Activated CD4-positive, alpha-beta T cell treated with anti-CD3 and anti-CD28 coated beads, Interleukin-2, amount 50 U/mL, for 16 hours (primary cell): ENCODE results near the gene QRFP.

Experiments
- DNase-seq: peaks from one replicate; pipeline ENCODE4 v3.0.0-alpha.2; 2020

Gene QRFP

DNA sequence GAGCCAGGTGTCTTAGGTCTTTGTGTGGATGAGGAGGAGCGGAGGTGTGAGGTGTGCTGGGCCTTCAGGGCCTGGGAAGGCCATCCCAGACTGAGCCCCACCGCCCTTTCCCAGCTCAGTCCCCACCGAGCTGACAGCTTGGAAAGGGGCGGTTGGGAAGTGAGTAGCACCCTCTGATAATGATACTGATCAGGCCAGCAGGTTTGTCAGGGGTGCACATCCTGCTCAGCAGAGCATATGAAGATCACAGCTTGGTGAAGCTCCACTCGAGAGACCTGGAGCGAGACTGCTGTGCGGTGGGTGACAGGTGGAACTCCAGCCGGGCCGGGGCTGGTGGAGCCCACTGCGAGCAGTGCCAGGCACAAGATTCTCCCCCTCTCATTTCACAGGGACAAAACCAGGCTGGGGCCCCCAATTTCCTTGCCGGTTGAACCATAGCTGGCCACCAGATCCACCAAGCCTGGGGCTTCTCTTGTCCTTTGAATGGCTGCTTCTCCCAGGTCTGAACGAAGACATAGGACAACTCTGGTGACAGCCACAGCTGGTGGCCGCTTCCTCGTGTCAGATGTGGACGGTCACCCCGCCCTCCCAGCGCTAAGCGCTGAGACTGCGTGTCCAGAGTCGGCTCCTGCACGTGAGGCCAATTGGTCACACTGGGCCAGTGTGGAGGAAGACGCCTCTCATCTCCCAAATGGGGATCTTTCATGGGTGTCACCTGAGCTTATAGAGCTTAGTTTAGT is 8.3 kb downstream of the QRFP start:
- DNase-seq = no peak

DNA sequence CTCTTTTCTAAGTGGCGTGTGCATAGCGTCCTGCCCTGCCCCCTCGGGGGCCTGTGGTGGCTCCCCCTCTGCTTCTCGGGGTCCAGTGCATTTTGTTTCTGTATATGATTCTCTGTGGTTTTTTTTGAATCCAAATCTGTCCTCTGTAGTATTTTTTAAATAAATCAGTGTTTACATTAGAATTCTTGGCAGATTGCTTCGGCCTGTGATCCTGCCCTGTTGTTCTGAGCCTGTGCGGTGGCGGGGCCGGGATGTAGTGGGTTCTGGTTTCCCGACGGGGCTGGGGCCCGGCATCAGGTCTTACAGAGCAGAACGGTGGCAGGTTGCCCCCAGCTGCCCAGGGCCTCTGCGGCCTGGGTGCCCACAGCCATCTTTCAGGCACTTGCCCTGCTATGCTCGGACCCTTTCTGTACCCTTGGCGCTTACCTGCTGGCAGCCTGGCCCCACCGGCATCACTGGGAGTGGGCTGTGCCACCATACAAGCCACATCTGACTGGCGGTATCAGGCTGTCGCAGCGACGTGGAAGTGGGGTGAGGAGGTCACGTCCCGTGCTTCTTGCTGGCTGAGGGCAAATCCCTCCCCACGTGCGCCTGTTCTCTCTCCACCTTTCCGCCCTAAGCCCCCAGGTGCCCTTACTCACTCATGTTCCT is 9.0 kb downstream of the QRFP start:
- no peak for DNase-seq

GRCh38 chr9:130886981-130887380 is 9.6 kb downstream of the QRFP start:
- no peak for DNase-seq

DNA sequence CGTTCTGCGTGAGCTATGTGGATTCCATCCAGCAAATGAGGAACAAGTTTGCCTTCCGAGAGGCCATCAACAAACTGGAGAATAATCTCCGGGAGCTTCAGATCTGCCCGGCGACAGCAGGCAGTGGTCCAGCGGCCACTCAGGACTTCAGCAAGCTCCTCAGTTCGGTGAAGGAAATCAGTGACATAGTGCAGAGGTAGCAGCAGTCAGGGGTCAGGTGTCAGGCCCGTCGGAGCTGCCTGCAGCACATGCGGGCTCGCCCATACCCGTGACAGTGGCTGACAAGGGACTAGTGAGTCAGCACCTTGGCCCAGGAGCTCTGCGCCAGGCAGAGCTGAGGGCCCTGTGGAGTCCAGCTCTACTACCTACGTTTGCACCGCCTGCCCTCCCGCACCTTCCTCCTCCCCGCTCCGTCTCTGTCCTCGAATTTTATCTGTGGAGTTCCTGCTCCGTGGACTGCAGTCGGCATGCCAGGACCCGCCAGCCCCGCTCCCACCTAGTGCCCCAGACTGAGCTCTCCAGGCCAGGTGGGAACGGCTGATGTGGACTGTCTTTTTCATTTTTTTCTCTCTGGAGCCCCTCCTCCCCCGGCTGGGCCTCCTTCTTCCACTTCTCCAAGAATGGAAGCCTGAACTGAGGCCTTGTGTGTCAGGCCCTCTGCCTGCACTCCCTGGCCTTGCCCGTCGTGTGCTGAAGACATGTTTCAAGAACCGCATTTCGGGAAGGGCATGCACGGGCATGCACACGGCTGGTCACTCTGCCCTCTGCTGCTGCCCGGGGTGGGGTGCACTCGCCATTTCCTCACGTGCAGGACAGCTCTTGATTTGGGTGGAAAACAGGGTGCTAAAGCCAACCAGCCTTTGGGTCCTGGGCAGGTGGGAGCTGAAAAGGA is 10.9 kb downstream of the QRFP start:
- DNase-seq = no peak

GRCh38 chr9:130884542-130885483 is 11.8 kb downstream of the QRFP start:
- DNase-seq = no peak

GRCh38 chr9:130884111-130884531 is 12.5 kb downstream of the QRFP start:
- no peak for DNase-seq

GRCh38 chr9:130883479-130883878 is 13.1 kb downstream of the QRFP start:
- no peak for DNase-seq

- no peak for DNase-seq
Observed at GRCh38 chr9:130882696-130883225, 13.9 kb downstream of the QRFP start.

- no peak for DNase-seq
Observed at GRCh38 chr9:130881516-130881915, 15.1 kb downstream of the QRFP start.

- DNase-seq = no peak
Observed at GRCh38 chr9:130880599-130881220, 15.9 kb downstream of the QRFP start.

DNA sequence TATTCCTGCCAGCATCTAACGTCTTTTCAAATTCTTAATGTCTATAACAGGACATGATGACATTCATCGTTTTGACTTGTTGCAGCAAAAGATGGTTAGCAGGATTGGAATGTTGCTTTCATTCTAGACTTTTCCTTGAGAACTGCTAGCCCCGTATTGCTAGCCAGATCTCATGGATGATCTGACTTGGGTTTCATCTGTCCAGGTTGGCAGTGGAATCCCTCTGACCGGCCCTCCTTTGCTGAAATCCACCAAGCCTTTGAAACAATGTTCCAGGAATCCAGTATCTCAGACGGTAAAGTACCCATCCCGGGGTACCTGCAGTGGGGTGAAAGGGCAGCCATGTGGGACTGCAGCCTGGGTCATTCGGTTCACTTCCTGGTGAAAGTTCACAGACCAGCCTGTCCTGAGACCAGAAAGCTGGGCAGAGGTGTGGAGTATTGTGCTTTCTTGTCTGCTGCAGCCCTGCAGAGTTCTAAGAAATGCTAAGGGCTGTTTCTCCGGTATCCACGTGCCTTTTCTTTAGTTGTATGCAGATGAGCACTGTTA is 16.7 kb downstream of the QRFP start:
- DNase-seq = no peak

DNA sequence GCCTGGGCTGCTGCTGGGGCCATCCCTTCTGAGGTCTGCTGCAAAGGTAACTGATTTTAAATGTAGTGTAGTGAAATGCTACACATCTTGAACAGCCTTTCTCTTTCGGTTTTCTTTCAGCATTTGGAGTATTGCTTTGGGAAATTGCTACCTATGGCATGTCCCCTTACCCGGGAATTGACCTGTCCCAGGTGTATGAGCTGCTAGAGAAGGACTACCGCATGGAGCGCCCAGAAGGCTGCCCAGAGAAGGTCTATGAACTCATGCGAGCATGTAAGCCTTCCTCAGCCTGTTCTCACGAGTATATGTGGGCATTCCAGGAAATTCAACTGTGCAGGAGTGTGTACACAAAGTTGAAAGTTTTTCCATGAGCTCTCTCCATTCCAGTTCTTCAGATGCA is 18.3 kb downstream of the QRFP start:
- no peak for DNase-seq

- no peak for DNase-seq
Observed at GRCh38 chr9:130877300-130877699, 19.3 kb downstream of the QRFP start.

DNA sequence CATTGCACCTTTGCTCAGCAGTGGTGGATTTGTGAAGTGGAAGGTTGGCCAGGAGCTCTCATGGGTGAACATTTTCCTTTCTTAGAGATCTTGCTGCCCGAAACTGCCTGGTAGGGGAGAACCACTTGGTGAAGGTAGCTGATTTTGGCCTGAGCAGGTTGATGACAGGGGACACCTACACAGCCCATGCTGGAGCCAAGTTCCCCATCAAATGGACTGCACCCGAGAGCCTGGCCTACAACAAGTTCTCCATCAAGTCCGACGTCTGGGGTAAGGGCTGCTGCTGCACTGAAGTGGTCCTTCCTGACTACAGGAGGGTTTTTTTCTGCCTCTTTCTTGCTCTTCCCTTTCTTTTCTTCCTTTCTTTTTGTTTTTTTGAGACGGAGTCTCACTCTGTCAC is 21.8 kb downstream of the QRFP start:
- DNase-seq = no peak

- DNase-seq = no peak
Observed at GRCh38 chr9:130873966-130874365, 22.6 kb downstream of the QRFP start.

DNA sequence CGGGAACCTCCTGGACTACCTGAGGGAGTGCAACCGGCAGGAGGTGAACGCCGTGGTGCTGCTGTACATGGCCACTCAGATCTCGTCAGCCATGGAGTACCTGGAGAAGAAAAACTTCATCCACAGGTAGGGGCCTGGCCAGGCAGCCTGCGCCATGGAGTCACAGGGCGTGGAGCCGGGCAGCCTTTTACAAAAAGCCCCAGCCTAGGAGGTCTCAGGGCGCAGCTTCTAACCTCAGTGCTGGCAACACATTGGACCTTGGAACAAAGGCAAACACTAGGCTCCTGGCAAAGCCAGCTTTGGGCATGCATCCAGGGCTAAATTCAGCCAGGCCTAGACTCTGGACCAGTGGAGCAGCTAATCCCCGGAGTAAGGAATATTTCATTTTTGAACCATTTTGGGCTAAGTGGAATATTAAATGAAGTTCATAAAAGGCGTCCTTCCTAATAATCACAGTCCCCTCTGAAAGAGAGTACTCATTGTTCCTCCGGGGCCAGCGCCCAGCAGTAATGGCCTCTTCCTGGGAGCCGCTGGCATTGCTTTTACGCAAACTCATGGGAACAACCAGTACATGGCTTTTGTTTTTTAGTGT is 23.6 kb downstream of the QRFP start:
- no peak for DNase-seq

DNA sequence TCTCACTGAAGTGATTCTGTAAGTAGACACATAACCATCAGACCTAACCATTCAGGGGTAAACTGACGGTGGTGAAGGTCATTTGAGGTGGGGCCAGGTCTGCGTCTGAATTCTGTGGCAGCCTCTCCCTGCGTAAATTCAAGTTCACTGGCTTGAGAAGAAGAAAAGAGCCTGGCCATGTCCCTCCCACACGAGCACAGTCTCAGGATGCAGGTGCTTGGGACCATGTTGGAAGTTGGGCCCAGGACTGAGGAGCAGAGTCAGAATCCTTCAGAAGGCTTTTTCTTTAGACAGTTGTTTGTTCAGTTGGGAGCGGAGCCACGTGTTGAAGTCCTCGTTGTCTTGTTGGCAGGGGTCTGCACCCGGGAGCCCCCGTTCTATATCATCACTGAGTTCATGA is 24.1 kb downstream of the QRFP start:
- no peak for DNase-seq

DNA sequence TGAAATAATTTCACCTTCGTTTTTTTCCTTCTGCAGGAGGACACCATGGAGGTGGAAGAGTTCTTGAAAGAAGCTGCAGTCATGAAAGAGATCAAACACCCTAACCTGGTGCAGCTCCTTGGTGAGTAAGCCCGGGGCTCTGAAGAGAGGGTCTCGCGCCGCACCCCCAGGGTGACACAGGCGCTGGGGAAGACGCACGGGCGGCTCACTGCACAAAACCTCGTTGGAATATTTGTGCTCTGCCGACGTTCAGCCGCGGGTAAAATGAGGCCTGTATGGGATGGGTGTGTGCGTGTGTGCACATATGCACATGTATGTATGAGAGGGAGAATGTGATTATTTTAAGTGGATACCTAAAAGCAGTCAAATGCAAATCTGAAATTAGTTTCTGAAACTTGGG is 24.5 kb downstream of the QRFP start:
- DNase-seq = no peak

DNA sequence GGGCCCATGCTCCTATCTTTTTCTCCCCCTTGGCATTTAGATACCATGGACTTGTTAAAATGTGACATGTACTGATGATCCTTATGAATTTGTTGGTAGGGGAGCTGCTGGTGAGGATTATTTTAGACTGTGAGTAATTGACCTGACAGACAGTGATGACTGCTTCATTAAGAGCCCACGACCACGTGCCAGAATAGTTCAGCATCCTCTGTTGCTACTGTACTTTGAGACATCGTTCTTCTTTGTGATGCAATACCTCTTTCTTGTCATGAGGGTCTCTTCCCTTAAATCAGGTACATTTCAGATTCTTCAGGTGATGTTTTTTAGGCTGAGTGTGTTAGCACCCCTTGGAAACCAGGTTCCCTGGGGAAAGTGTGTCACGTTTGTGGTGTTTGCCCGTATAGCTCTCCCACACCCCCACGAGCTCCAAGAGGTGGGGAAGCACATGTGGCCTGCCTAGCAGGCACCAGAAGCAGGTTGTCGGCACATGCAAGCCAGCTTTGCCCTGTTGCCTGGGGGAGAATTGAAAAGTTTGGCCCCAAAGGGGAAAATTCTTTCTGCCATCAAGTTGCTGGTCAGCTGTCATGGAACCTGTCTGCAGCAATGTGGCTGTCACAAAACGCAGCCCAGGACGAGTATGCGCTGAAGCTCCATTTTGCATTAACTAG is 25.1 kb downstream of the QRFP start:
- DNase-seq = no peak
